ENCODE measurements around the gene CDH26.

GRCh38 chr20:59958626-59959025 lies 403 bp downstream of the CDH26 start:
- no peak for TF ChIP-seq POLR2AphosphoS5 (IDR thresholded peaks at IDR 0.05; ENCODE audit: insufficient read depth, low read depth, low read length)
- no peak for TF ChIP-seq MAX (IDR thresholded peaks at IDR 0.05; ENCODE audit: insufficient read depth, insufficient read length)
- TF ChIP-seq CTCF (IDR thresholded peaks at IDR 0.05; ENCODE audit: extremely low read depth in 1 of 2, insufficient read depth in 1 of 2, low read depth in 1 of 2, low read length in 2 of 2) = no peak

All from endothelial cell of umbilical vein (primary cell).